Right lobe of liver (tissue), 4 donors: Measurements from ENCODE around the gene TMEM147.

ENCODE experiments used
- CTCF ChIP-seq, 4 donors: fragments of 200-600 bp in 3 of 4; fragments of 450-650 bp in 1 of 4; IDR thresholded peaks; one replicate each; pipeline versions ENCODE4 v1.5.1 to v1.8.0; 2016 to 2022; ENCODE audit warnings: antibody characterized with exemption in 4 of 4, mild to moderate bottlenecking in 2 of 4
- POLR2A ChIP-seq: fragments of 450-650 bp; IDR thresholded peaks from one replicate; pipeline ENCODE4 v1.6.1; 2017; ENCODE audit warnings: antibody characterized with exemption, mild to moderate bottlenecking
- donor health status: DM: no; HTN: no; CAD: no.
- donor health status: DM: no; HTN: no; CAD: no.
- donor health status: DM: no; HTN: yes; CAD: no.

- TF ChIP-seq CTCF (IDR thresholded peaks at IDR 0.05) (no peak), POLR2A (no peak)
Observed at GRCh38 chr19:35519291-35519690, 26.1 kb upstream of the TMEM147 start.
